BE2C (cell line): Measurements from ENCODE around the gene TRIB2.

Source experiments
- DNase-seq: peaks from one replicate; pipeline ENCODE4 v3.0.0-alpha.2; 2020
- H3K27me3 ChIP-seq: fragments of 250-450 bp; sonication (Bioruptor Pico); 2 replicates; pipeline ENCODE4 v1.5.1; 2020; ENCODE audit warnings: mild to moderate bottlenecking
- H3K36me3 ChIP-seq: fragments of 250-450 bp; sonication (Bioruptor Pico); 2 replicates; pipeline ENCODE4 v1.5.1; 2020; ENCODE audit warnings: mild to moderate bottlenecking
- H3K4me1 ChIP-seq: fragments of 250-450 bp; sonication (Bioruptor Pico); 2 replicates; pipeline ENCODE4 v1.5.1; 2020
- H3K4me3 ChIP-seq: 2 replicates; pipeline ENCODE4 v1.5.1; 2011; ENCODE audit warnings: low read depth, low read length
- H3K9me3 ChIP-seq: fragments of 250-450 bp; sonication (Bioruptor Pico); 2 replicates; pipeline ENCODE4 v1.5.1; 2020
- TF ChIP-seq, protein P1 (sequence below): IDR thresholded peaks from 2 replicates; pipeline ENCODE4 v1.5.1; 2012; ENCODE audit warnings: mild to moderate bottlenecking, low read depth, low read length

Gene TRIB2

DNA sequence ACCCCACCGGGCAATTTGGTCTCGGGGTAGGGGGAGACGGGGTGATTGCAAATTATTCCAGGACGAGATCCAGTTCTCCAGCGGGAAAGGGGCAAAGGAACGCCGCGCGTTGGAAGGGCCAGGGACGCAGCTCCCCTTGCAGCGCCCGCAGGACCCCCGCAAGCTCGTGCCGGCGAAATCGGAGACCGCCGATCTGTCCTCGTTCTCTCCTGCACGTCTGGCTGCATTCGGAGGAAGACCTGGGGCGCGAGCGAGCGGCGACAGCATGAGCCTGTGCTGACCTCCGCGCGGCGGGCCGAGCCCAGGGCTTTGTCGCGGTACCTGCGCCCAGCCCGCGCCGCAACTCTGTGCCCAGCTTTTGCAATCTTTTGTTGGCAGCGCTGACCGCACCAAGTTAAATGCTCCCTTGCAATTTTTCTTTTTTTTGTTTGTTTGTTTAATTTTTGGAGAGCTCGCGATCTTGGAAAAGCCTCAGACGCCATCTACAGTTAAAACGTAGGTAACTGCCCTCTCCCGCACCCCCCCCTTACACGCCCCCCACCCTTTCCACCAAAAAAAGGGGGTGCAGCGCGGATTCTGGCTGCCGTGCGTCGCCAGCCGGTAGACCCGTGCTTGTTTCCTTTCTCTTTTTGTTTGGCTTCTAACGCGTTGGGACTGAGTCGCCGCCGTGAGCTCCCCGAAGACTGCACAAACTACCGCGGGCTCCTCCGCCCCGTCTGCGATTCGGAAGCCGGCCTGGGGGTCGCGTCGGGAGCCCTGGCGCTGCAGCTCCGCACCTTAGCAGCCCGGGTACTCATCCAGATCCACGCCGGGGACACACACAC, 667 bp downstream of the TRIB2 start:
- Histone ChIP-seq H3K9me3 (no peaks in the 10 kb centered on the region), H3K4me3 (peak overlapping the region; percentile 97), H3K27me3 (no peaks in the 10 kb centered on the region), H3K4me1 (peaks cover 10% of the 10 kb centered on the region), H3K36me3 (peaks cover 24% of the 10 kb centered on the region)
- DNase-seq, result peak; percentile 76
- TF ChIP-seq, protein P1, sequence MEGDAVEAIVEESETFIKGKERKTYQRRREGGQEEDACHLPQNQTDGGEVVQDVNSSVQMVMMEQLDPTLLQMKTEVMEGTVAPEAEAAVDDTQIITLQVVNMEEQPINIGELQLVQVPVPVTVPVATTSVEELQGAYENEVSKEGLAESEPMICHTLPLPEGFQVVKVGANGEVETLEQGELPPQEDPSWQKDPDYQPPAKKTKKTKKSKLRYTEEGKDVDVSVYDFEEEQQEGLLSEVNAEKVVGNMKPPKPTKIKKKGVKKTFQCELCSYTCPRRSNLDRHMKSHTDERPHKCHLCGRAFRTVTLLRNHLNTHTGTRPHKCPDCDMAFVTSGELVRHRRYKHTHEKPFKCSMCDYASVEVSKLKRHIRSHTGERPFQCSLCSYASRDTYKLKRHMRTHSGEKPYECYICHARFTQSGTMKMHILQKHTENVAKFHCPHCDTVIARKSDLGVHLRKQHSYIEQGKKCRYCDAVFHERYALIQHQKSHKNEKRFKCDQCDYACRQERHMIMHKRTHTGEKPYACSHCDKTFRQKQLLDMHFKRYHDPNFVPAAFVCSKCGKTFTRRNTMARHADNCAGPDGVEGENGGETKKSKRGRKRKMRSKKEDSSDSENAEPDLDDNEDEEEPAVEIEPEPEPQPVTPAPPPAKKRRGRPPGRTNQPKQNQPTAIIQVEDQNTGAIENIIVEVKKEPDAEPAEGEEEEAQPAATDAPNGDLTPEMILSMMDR, result peak; percentile 52

DNA sequence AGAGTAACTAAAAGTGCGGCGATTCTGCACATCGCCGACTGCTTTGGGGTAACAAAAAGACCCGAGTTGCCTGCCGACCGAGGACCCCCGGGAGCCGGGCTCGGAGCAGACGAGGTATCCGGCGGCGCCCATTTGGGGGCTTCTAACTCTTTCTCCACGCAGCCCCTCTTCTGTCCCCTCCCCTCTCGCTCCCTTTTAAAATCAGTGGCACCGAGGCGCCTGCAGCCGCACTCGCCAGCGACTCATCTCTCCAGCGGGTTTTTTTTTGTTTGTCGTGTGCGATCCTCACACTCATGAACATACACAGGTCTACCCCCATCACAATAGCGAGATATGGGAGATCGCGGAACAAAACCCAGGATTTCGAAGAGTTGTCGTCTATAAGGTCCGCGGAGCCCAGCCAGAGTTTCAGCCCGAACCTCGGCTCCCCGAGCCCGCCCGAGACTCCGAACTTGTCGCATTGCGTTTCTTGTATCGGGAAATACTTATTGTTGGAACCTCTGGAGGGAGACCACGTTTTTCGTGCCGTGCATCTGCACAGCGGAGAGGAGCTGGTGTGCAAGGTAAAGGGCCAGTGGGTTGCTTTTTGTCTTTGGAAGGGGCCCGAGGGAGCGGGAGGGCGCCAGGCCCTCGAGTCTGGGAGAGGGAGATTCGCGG, 1.4 kb downstream of the TRIB2 start:
- Histone ChIP-seq H3K4me1 (peaks cover 10% of the 10 kb centered on the region), H3K9me3 (no peaks in the 10 kb centered on the region), H3K27me3 (no peaks in the 10 kb centered on the region), H3K36me3 (peaks cover 31% of the 10 kb centered on the region), H3K4me3 (peak overlapping the region; percentile 97)
- DNase-seq, result peak; percentile 32
- TF ChIP-seq, protein P1, result no peak

DNA sequence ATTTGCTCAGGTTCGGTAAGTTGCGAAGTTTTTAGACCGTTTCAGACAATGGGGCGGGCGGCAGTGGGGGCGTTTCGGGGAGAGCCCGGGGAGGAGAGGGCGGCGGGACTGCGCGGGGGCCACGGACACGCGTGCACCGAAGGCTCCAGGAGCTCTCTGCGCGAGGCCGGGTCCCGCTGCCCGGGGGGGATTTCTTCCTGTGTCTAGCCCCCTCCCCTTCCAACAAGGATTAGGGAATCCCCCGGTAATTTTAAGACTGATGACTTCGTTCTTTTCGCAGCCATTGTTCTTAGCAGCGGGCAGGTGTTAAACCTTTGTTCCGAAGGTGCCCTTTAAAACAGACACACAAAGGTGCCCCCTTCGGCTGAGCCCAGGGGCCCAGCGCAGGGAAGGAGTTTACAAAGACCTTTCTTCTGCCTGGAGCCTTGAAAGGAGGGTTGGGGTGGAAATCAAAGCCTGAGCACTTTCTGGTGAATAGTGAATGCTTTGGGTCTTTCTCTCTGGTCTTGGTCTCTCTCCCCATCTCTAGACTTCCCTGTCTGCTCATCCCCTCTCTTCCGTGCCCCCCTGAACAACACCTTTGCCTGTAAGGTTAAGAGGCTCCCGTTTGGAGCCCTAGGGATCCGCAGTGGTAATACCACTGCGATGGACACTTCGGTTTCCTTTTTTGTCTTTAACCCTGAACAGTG, 2.1 kb downstream of the TRIB2 start:
- H3K4me1 ChIP-seq, result peaks cover 10% of the 10 kb centered on the region
- no peaks in the 10 kb centered on the region for H3K27me3 ChIP-seq
- H3K4me3 ChIP-seq, result peak overlapping the region; percentile 97
- H3K36me3 ChIP-seq, result peaks cover 38% of the 10 kb centered on the region
- no peak for DNase-seq
- TF ChIP-seq, protein P1, result no peak
- H3K9me3 ChIP-seq, result no peaks in the 10 kb centered on the region

DNA sequence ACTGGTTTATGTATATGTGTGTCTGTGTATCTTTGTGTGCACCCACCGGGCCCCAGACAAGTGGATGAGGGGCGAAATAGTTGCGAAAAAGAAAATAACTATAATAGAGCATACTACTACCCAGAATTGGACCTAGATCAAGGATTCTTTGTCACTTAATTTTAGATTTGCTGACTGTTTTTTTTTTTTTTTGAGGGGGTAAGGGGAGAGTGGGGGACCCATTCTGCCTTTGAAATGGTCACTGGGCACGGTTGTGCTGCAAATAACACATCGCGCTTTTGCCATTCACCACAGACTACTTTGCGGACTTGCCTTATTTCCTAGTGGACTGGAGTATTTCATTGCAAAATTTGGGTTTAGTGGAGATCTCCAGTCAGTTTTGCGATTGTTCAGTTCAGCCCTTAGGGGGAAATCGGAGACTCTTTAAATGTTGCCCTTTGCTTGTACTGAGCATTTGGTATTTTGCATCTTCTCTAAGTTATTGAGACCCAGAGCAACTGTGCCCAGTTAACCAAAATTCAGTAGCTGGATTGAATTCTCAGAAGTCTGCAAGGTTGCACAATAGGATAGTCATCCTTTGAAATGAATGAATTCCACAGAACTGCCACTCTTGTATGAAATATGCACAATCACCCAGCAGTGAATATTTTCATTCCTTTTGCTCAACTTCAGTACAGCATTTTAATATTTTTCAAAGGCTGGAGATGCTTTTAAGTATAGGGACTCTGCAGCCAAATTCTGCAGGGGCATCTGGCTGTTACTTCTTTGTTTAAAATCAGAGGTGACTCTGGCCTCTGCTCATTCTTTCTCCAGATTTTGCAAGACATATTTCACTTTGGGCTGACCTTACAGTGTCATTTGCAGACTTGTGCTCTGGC, 2.9 kb downstream of the TRIB2 start:
- DNase-seq, result no peak
- H3K9me3 ChIP-seq, result no peaks in the 10 kb centered on the region
- TF ChIP-seq, protein P1, result no peak
- H3K36me3 ChIP-seq, result peaks cover 46% of the 10 kb centered on the region
- H3K4me3 ChIP-seq, result peak overlapping the region; percentile 97
- peaks cover 9% of the 10 kb centered on the region for H3K4me1 ChIP-seq
- no peaks in the 10 kb centered on the region for H3K27me3 ChIP-seq

DNA sequence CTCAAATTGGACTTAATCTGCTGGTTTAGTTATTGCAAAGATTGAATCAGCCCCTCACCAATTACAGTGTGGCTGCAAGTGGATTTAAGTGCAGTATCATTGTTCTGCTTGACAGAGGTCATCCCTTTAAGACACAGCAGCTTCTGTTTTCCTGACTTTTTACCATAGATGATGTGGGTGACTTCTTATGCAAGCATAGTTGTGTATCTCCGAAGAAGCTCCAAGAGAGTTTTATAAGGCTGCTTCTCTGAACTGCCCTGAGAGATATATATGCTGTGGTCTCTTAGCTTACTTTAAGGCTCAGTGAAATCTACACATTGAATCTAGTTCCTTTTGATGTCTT, 3.5 kb downstream of the TRIB2 start:
- TF ChIP-seq, protein P1, result no peak
- H3K4me1 ChIP-seq, result peaks cover 3% of the 10 kb centered on the region
- no peaks in the 10 kb centered on the region for H3K9me3 ChIP-seq
- no peak for DNase-seq
- peak overlapping the region; percentile 97 for H3K4me3 ChIP-seq
- H3K36me3 ChIP-seq, result peaks cover 52% of the 10 kb centered on the region
- no peaks in the 10 kb centered on the region for H3K27me3 ChIP-seq
